ENCODE data around the gene PNKP.
A peak's percentile ranks its signal among the peaks of the same experiment; 100 is the strongest.

PNKP gene

DNA sequence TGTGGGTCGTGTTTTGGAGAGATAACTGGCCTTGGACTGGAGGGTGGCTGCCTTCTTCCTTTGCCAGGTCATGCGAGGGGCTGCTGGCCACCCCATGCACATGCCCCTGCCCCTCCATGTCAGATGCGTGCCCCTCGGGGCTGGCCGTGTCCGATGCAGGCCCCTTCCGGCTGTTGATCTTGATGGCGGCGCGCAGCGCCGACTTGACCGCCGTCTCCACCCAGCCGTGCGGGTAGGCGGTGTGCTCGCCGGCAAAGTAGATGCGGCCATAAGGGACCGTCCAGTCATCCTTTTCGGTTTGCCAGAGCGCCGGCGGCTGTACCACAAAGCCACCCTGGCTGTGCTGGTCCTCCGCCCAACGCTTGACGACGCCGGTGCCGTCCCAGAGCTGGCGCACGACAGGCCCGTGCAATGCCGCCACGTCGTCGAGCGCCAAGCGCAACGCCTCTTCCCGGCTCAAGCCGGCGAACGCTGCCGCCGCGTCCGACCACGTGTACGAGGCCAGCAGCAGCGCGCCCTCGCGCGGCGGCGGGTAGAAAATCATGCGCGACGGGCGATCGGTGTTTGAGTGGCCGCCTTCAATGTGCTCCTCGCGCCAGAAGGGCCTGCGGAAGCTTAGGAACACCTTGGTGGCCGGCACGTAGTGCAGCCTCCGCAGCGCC is 22.4 kb upstream of the PNKP start:
- peak overlapping the region in 4 of 7 experiments; percentile 26 to 55 (median 48) for H3K4me3 ChIP-seq (ENCODE audit: control insufficient read depth in 1 of 7, extremely low read depth in 1 of 7, insufficient read depth in 4 of 7, low read depth in 2 of 7, low read length in 6 of 7)
- H3K27ac ChIP-seq (ENCODE audit: insufficient read depth in 1 of 2, low read depth in 1 of 2, low read length in 2 of 2, poor library complexity in 1 of 2, severe bottlenecking in 2 of 2) = no peak overlapping the region
- peaks cover 0 to 19% (median 5%) of the 10 kb centered on the region in 5 experiments for H3K27me3 ChIP-seq (replicated peaks in 2 of 5; ENCODE audit: control insufficient read depth in 4 of 5, insufficient read depth in 5 of 5, low read length in 4 of 5)
- H3K36me3 ChIP-seq (ENCODE audit: control insufficient read depth in 4 of 4, insufficient read depth in 4 of 4, low read length in 3 of 4) = peaks cover under 1 to 16% (median 7%) of the 10 kb centered on the region in 4 experiments
- ChIA-PET CTCF (interaction anchor here (0.8 to 1.9 kb wide), 2 partner anchors 19 to 160 kb away, joined by 3 to 4 read pairs; no protein-coding TSS in a partner anchor), POLR2A (interaction anchor here (1.2 to 1.3 kb wide), 2 partner anchors 13 to 40 kb away, joined by 4 to 10 read pairs; partner anchors contain the start of gene AKT1S1)
- peaks cover 0 to 9% (median 3%) of the 10 kb centered on the region in 4 experiments for H3K4me1 ChIP-seq (ENCODE audit: control extremely low read depth in 1 of 4, control insufficient read depth in 4 of 4, insufficient read depth in 4 of 4, low read length in 3 of 4)
- DNase-seq = peak; percentile 89 to 93 (median 91)
- 24% methylated on average over 69 of the region's 71 CpGs for WGBS (ENCODE audit: insufficient coverage)
- H3K9me3 ChIP-seq (ENCODE audit: control extremely low read depth in 1 of 5, control insufficient read depth in 4 of 5, insufficient read depth in 2 of 5, low read depth in 1 of 5, low read length in 4 of 5) = no peaks in the 10 kb centered on the region

DNA sequence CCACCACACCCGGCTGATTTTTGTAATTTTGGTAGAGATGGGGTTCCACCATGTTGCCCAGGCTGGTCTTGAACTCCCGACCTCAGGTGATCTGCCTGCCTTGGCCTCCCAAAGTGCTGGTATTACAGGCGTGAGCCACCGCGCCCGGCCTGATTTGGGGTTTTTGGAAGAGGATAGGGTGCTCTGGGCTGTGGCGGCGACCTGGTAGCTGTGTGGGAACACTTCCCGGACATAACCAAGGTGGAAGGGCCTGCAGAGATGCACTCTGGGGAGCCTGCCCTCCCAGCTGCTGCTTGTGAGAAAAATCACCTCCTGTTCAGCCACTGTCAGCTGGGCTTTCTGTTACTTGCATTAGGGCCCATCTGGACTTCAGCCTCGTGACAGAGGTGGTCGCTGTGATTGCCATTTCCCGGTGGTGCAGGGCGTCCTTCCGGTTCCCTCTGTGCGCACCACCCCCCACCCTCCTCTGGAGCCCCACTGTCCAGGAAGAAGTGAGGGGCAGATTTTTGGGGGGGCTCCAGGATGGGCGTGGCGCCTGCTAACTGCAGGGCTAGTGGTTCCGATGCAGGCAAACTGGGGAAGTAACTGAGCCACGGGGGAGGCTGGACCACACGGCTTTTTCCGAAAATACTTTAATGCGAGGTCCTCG is 21.8 kb upstream of the PNKP start:
- Histone ChIP-seq H3K36me3 (ENCODE audit: control insufficient read depth in 4 of 4, insufficient read depth in 4 of 4, low read length in 3 of 4) (peaks cover 2 to 23% (median 13%) of the 10 kb centered on the region in 4 experiments), H3K4me1 (ENCODE audit: control extremely low read depth in 1 of 4, control insufficient read depth in 4 of 4, insufficient read depth in 4 of 4, low read length in 3 of 4) (peaks cover 0 to 9% (median 3%) of the 10 kb centered on the region in 4 experiments), H3K4me3 (ENCODE audit: control insufficient read depth in 1 of 7, extremely low read depth in 1 of 7, insufficient read depth in 4 of 7, low read depth in 2 of 7, low read length in 6 of 7) (no peak overlapping the region), H3K27me3 (replicated peaks in 2 of 5; ENCODE audit: control insufficient read depth in 4 of 5, insufficient read depth in 5 of 5, low read length in 4 of 5) (peaks cover 0 to 19% (median 5%) of the 10 kb centered on the region in 5 experiments), H3K9me3 (ENCODE audit: control extremely low read depth in 1 of 5, control insufficient read depth in 4 of 5, insufficient read depth in 2 of 5, low read depth in 1 of 5, low read length in 4 of 5) (no peaks in the 10 kb centered on the region), H3K27ac (ENCODE audit: insufficient read depth in 1 of 2, low read depth in 1 of 2, low read length in 2 of 2, poor library complexity in 1 of 2, severe bottlenecking in 2 of 2) (no peak overlapping the region)
- 87% methylated on average over 18 of the region's 23 CpGs for WGBS (ENCODE audit: insufficient coverage)
- DNase-seq = no peak
- ChIA-PET POLR2A (interaction anchor here (1.4 kb wide), 1 partner anchor 12 kb away, joined by 3 read pairs; the partner anchor contains the start of genes AKT1S1 and TBC1D17), CTCF (no interaction called here)

DNA sequence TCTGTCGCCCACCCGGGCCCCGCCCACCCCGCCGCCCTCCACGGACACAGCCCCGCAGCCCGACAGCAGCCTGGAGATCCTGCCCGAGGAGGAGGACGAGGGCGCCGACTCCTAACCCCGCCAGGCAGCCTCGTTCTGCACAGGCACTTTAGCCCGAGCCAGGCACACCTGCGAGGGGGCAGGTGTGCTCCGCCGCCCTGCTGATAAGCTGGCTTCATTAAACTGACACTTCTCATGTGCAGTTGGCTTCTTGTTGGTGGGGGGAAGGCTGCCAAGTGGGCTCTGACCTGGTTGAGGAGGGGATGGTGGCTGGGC is 21.1 kb upstream of the PNKP start:
- Histone ChIP-seq H3K36me3 (ENCODE audit: control insufficient read depth in 4 of 4, insufficient read depth in 4 of 4, low read length in 3 of 4) (peaks cover 2 to 30% (median 20%) of the 10 kb centered on the region in 4 experiments), H3K4me3 (ENCODE audit: control insufficient read depth in 1 of 7, extremely low read depth in 1 of 7, insufficient read depth in 4 of 7, low read depth in 2 of 7, low read length in 6 of 7) (no peak overlapping the region), H3K27ac (ENCODE audit: insufficient read depth in 1 of 2, low read depth in 1 of 2, low read length in 2 of 2, poor library complexity in 1 of 2, severe bottlenecking in 2 of 2) (no peak overlapping the region), H3K27me3 (replicated peaks in 2 of 5; ENCODE audit: control insufficient read depth in 4 of 5, insufficient read depth in 5 of 5, low read length in 4 of 5) (peaks cover 0 to 19% (median 5%) of the 10 kb centered on the region in 5 experiments), H3K4me1 (ENCODE audit: control extremely low read depth in 1 of 4, control insufficient read depth in 4 of 4, insufficient read depth in 4 of 4, low read length in 3 of 4) (peaks cover 0 to 9% (median 3%) of the 10 kb centered on the region in 4 experiments), H3K9me3 (ENCODE audit: control extremely low read depth in 1 of 5, control insufficient read depth in 4 of 5, insufficient read depth in 2 of 5, low read depth in 1 of 5, low read length in 4 of 5) (no peaks in the 10 kb centered on the region)
- WGBS (ENCODE audit: insufficient coverage) = 80% methylated on average over 9 of the region's 18 CpGs
- no peak for DNase-seq
- POLR2A ChIA-PET = interaction anchor here (1.4 kb wide), 1 partner anchor 12 kb away, joined by 3 read pairs; the partner anchor contains the start of genes AKT1S1 and TBC1D17
- CTCF ChIA-PET = no interaction called here

DNA sequence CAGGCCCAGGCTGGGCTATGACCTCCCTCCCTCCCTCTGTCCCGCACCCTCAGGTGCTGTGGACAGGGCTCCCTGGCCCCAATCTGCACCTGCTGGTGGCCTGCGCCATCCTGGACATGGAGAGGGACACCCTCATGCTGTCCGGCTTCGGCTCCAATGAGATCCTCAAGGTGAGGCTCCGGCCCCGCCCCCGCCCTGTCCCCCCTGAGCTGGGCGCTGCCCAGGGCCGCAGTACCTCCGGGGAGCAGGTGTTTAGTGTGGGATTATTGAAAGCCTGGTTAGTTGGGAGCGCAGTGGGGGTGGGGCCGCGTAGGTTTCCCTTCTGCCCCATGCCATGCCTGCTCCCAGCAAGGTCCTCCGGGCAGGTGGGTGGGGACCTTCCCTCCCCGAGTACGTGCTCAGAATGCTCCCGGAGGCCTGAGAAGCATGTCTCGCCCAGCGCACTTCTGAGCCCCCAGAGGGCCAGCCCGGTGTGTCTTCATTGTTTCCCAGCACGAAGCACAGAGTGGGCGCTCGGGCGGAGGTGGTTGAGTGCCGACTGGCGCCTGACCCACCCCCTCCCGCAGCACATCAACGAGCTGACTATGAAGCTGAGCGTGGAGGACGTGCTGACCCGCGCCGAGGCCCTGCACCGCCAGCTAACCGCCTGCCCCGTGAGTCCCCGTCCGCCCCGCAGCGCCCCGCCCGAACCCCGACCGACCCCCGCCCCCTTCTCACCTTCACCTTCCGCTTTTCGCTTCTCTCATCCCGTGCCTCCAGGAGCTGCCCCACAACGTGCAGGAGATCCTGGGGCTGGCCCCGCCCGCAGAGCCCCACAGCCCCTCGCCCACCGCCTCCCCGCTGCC is 20.5 kb upstream of the PNKP start:
- no peak for DNase-seq
- peaks cover 0 to 4% (median 0%) of the 10 kb centered on the region in 5 experiments for H3K9me3 ChIP-seq (ENCODE audit: control extremely low read depth in 1 of 5, control insufficient read depth in 4 of 5, insufficient read depth in 2 of 5, low read depth in 1 of 5, low read length in 4 of 5)
- 89% methylated on average over 28 of the region's 54 CpGs for WGBS (ENCODE audit: insufficient coverage)
- peaks cover 2 to 36% (median 25%) of the 10 kb centered on the region in 4 experiments for H3K36me3 ChIP-seq (ENCODE audit: control insufficient read depth in 4 of 4, insufficient read depth in 4 of 4, low read length in 3 of 4)
- H3K27ac ChIP-seq (ENCODE audit: insufficient read depth in 1 of 2, low read depth in 1 of 2, low read length in 2 of 2, poor library complexity in 1 of 2, severe bottlenecking in 2 of 2) = no peak overlapping the region
- no peak overlapping the region for H3K4me3 ChIP-seq (ENCODE audit: control insufficient read depth in 1 of 7, extremely low read depth in 1 of 7, insufficient read depth in 4 of 7, low read depth in 2 of 7, low read length in 6 of 7)
- CTCF ChIA-PET = no interaction called here
- POLR2A ChIA-PET = interaction anchor here (1.4 kb wide), 1 partner anchor 11 kb away, joined by 3 read pairs; the partner anchor contains the start of genes AKT1S1 and TBC1D17
- peaks cover 0 to 9% (median 3%) of the 10 kb centered on the region in 4 experiments for H3K4me1 ChIP-seq (ENCODE audit: control extremely low read depth in 1 of 4, control insufficient read depth in 4 of 4, insufficient read depth in 4 of 4, low read length in 3 of 4)
- H3K27me3 ChIP-seq (replicated peaks in 2 of 5; ENCODE audit: control insufficient read depth in 4 of 5, insufficient read depth in 5 of 5, low read length in 4 of 5) = peaks cover 0 to 19% (median 5%) of the 10 kb centered on the region in 5 experiments

DNA sequence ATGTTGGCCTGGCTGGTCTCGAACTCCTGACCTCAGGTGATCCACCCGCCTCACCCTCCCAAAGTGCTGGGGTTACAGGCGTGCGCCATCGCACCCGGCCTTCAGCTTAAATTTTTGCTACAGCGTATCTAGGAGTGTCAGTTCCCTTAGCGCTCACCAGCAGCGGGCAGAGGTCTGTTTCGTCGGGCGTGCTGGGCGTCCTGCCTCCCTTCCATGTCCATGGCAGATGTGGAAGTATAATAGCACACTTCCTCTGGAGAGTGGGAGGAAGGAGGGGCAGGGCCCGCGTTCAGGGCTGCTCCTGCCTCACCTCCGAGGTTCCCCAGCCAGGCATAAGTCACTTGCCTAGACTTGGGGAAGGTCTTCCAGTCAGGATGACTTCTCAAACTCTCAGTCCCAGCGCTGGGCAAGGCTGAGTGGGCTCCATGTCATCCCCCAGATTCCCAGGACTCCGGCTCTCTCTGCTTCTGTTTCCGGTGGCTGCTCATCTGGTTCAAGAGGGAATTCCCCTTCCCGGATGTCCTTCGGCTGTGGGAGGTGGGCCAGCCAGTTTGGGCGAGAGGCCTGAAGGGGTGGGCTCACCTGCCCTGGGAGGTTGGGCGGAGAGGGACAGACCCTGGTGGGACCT is 19.8 kb upstream of the PNKP start:
- 94% methylated on average over 20 of the region's 23 CpGs for WGBS (ENCODE audit: insufficient coverage)
- CTCF ChIA-PET = no interaction called here
- DNase-seq = no peak
- Histone ChIP-seq H3K27me3 (replicated peaks in 2 of 5; ENCODE audit: control insufficient read depth in 4 of 5, insufficient read depth in 5 of 5, low read length in 4 of 5) (peaks cover 0 to 19% (median 3%) of the 10 kb centered on the region in 5 experiments), H3K9me3 (ENCODE audit: control extremely low read depth in 1 of 5, control insufficient read depth in 4 of 5, insufficient read depth in 2 of 5, low read depth in 1 of 5, low read length in 4 of 5) (peaks cover 0 to 6% (median 0%) of the 10 kb centered on the region in 5 experiments), H3K4me1 (ENCODE audit: control extremely low read depth in 1 of 4, control insufficient read depth in 4 of 4, insufficient read depth in 4 of 4, low read length in 3 of 4) (peaks cover 0 to 9% (median 3%) of the 10 kb centered on the region in 4 experiments), H3K4me3 (ENCODE audit: control insufficient read depth in 1 of 7, extremely low read depth in 1 of 7, insufficient read depth in 4 of 7, low read depth in 2 of 7, low read length in 6 of 7) (no peak overlapping the region), H3K27ac (ENCODE audit: insufficient read depth in 1 of 2, low read depth in 1 of 2, low read length in 2 of 2, poor library complexity in 1 of 2, severe bottlenecking in 2 of 2) (no peak overlapping the region), H3K36me3 (ENCODE audit: control insufficient read depth in 4 of 4, insufficient read depth in 4 of 4, low read length in 3 of 4) (peaks cover 2 to 43% (median 28%) of the 10 kb centered on the region in 4 experiments)
- POLR2A ChIA-PET = no interaction called here

DNA sequence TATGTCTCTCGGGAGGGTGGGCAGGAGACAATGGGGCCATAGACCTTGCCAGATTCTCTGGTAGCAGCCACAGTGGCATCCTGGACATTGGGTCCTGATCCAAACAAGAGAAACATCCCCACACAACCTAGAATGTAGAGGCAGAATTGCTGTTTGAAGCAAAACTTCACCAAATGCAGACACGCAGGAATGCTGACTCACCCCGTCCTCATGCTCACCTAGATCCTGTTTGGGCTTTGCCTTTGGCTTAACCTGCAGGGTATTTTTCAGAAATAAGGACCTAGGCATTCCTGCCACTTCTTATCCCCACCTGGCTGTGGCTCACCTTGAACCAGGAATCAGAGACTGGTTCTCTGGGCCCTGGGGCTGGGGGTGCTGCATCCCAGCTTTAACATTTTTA is 17.4 kb upstream of the PNKP start:
- peaks cover 0 to 3% (median 0%) of the 10 kb centered on the region in 4 experiments for H3K4me1 ChIP-seq (ENCODE audit: control extremely low read depth in 1 of 4, control insufficient read depth in 4 of 4, insufficient read depth in 4 of 4, low read length in 3 of 4)
- CTCF ChIA-PET = no interaction called here
- H3K27me3 ChIP-seq (replicated peaks in 2 of 5; ENCODE audit: control insufficient read depth in 4 of 5, insufficient read depth in 5 of 5, low read length in 4 of 5) = peaks cover 0 to 7% (median 0%) of the 10 kb centered on the region in 5 experiments
- H3K4me3 ChIP-seq (ENCODE audit: control insufficient read depth in 1 of 7, extremely low read depth in 1 of 7, insufficient read depth in 4 of 7, low read depth in 2 of 7, low read length in 6 of 7) = no peak overlapping the region
- peaks cover 0 to 6% (median 0%) of the 10 kb centered on the region in 5 experiments for H3K9me3 ChIP-seq (ENCODE audit: control extremely low read depth in 1 of 5, control insufficient read depth in 4 of 5, insufficient read depth in 2 of 5, low read depth in 1 of 5, low read length in 4 of 5)
- no peak overlapping the region for H3K27ac ChIP-seq (ENCODE audit: insufficient read depth in 1 of 2, low read depth in 1 of 2, low read length in 2 of 2, poor library complexity in 1 of 2, severe bottlenecking in 2 of 2)
- POLR2A ChIA-PET = no interaction called here
- 83% methylated on average over 3 of the region's 3 CpGs for WGBS (ENCODE audit: insufficient coverage)
- no peak for DNase-seq
- peaks cover 8 to 65% (median 44%) of the 10 kb centered on the region in 4 experiments for H3K36me3 ChIP-seq (ENCODE audit: control insufficient read depth in 4 of 4, insufficient read depth in 4 of 4, low read length in 3 of 4)

Data from common myeloid progenitor, CD34-positive (primary cell).